ENCODE results near the gene MKRN2OS. TPM values are rescaled to one million over a fixed set of nuclear protein-coding genes. Genes with fewer than 3 reads are reported as not detected.

Gene MKRN2OS, protein sequence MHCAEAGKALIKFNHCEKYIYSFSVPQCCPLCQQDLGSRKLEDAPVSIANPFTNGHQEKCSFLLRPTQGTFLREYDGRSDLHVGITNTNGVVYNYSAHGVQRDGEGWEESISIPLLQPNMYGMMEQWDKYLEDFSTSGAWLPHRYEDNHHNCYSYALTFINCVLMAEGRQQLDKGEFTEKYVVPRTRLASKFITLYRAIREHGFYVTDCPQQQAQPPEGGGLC
- polyA plus RNA-seq (2011; rRNA removed) (not detected in 2 replicates), polyA minus RNA-seq (2011; rRNA and poly(A)+ RNA removed) (not detected in 2 replicates)

DNA sequence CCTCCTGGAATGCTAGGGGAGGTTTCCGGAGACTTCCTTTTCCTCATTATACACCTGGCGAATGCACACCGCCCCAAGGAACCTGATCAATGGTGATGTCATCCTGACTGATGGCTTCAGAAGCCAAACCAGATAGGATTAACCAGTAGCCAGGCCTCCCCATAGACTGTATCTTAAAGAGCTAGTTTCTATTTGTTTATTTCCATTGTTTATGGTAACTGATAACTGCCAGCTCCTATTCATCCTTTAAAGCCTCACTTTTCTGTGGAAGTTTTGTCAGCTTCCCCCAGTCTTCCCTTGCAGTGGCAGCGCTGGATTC is at the start of gene MKRN2OS:
TSS of gene MKRN2OS (minus strand) at position 27 of the 319 bp plus-strand sequence. CDS start 35 bp downstream, outside the sequence.
- no peak for DNase-seq (ENCODE audit: low read depth, low spot score)
- Histone ChIP-seq H3K9me3 (ENCODE audit: control insufficient read depth, insufficient read depth, low read length) (no peaks in the 10 kb centered on the region), H3K27ac (ENCODE audit: low read depth, low read length) (no peak within 1 kb of the TSS), H3K27me3 (ENCODE audit: control insufficient read depth, insufficient read depth, low read length) (no peaks in the 10 kb centered on the region), H3K4me3 (ENCODE audit: low read depth, low read length) (no peak within 1 kb of the TSS)
- CTCF ChIA-PET, result interaction anchor here (1.0 to 1.2 kb wide), 2 partner anchors 175 to 410 kb away, joined by 3 read pairs; no protein-coding TSS in a partner anchor
- TF ChIP-seq, protein P1, sequence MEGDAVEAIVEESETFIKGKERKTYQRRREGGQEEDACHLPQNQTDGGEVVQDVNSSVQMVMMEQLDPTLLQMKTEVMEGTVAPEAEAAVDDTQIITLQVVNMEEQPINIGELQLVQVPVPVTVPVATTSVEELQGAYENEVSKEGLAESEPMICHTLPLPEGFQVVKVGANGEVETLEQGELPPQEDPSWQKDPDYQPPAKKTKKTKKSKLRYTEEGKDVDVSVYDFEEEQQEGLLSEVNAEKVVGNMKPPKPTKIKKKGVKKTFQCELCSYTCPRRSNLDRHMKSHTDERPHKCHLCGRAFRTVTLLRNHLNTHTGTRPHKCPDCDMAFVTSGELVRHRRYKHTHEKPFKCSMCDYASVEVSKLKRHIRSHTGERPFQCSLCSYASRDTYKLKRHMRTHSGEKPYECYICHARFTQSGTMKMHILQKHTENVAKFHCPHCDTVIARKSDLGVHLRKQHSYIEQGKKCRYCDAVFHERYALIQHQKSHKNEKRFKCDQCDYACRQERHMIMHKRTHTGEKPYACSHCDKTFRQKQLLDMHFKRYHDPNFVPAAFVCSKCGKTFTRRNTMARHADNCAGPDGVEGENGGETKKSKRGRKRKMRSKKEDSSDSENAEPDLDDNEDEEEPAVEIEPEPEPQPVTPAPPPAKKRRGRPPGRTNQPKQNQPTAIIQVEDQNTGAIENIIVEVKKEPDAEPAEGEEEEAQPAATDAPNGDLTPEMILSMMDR (IDR thresholded peaks at IDR 0.05; ENCODE audit: low read depth, low read length), result no peak
- POLR2A ChIA-PET, result no interaction called here

DNA sequence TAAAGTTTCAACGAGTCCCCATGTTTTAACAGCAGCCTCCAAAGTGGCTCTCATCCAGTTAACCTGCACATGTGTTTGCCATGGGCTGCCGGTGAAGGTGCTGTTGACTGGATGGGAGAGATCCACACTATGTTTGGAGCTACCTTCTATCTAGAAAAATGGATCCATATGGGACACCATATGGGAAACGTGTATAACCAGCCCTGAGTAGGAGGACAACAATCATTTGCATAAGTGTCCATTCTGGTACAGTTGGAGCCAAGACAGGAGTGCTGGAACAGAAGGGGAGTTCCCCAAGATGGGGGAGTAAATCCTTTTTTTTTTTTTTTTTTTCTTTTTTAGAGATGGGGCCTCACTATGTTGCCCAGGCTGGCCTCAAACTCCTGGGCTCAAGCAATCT is 48.2 kb upstream of the MKRN2OS start:
- ChIA-PET CTCF (no interaction called here), POLR2A (interaction anchor here (0.6 kb wide), 1 partner anchor 15 kb away, joined by 3 read pairs; no protein-coding TSS in a partner anchor)
- Histone ChIP-seq H3K27me3 (ENCODE audit: control insufficient read depth, insufficient read depth, low read length) (no peaks in the 10 kb centered on the region), H3K9me3 (ENCODE audit: control insufficient read depth, insufficient read depth, low read length) (no peaks in the 10 kb centered on the region), H3K27ac (ENCODE audit: low read depth, low read length) (no peak overlapping the region), H3K4me3 (ENCODE audit: low read depth, low read length) (no peak overlapping the region)
- TF ChIP-seq, protein P1 (IDR thresholded peaks at IDR 0.05; ENCODE audit: low read depth, low read length), result no peak
- DNase-seq (ENCODE audit: low read depth, low spot score), result no peak

DNA sequence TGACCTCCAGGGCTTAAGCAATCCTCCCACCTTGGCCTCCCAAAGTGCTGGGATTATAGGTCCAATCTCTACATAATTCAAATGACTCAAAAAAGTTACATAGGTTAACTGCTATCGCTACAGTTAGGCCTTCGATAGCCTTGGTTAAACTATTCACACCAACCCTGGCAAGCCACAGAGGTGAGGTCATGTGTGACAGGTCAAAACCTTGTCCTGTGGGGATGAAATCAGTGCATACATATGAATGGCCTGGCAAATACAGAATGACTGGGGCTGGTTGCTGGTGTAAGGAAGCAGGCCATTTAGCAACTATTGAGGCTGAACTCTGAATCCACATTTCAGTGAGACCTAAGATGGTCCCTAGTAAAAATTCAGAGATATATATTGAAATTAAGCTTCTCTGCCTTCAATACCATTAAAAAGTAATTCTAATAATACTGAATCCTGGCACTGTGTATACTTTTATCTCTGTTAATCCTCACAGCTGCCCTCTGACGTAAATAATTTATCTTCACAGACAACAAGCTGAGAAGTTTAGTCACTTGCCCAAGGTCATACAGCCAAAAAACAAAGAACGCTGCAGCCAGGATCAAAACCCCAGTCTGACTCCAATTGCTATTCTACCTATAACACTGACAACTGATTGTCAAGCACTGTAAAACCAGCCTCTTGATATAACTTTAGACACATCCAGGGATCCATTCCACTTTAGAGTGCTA is 46.9 kb upstream of the MKRN2OS start:
- H3K27ac ChIP-seq (ENCODE audit: low read depth, low read length), result no peak overlapping the region
- H3K9me3 ChIP-seq (ENCODE audit: control insufficient read depth, insufficient read depth, low read length), result no peaks in the 10 kb centered on the region
- ChIA-PET POLR2A (interaction anchor here (0.5 to 0.7 kb wide), 2 partner anchors 128 to 129 kb away, joined by 4 to 5 read pairs; no protein-coding TSS in a partner anchor), CTCF (no interaction called here)
- TF ChIP-seq, protein P1 (IDR thresholded peaks at IDR 0.05; ENCODE audit: low read depth, low read length), result no peak
- no peak for DNase-seq (ENCODE audit: low read depth, low spot score)
- no peak overlapping the region for H3K4me3 ChIP-seq (ENCODE audit: low read depth, low read length)
- no peaks in the 10 kb centered on the region for H3K27me3 ChIP-seq (ENCODE audit: control insufficient read depth, insufficient read depth, low read length)

DNA sequence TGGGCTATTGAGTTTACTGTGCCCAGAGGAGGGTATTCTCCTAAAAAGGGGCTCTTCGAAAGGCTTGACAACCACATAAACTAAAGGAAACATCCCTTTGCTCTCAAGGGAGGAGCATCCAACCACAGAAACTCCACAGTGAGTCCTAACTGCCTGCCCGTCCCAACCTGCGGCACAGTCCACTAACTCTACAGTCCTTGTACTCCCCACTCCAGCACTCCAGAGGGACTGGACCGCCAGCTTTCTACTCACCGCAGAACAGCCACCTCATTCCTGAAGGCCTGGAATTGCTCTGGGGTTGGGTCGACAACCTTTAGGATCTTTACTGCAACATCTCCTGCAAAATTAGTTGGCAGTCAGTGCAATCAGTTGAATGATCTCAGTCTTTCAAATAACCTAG is 46.2 kb upstream of the MKRN2OS start:
- H3K27ac ChIP-seq (ENCODE audit: low read depth, low read length), result no peak overlapping the region
- POLR2A ChIA-PET, result no interaction called here
- H3K4me3 ChIP-seq (ENCODE audit: low read depth, low read length), result no peak overlapping the region
- no peaks in the 10 kb centered on the region for H3K9me3 ChIP-seq (ENCODE audit: control insufficient read depth, insufficient read depth, low read length)
- DNase-seq (ENCODE audit: low read depth, low spot score), result no peak
- H3K27me3 ChIP-seq (ENCODE audit: control insufficient read depth, insufficient read depth, low read length), result no peaks in the 10 kb centered on the region
- CTCF ChIA-PET, result no interaction called here
- TF ChIP-seq, protein P1 (IDR thresholded peaks at IDR 0.05; ENCODE audit: low read depth, low read length), result no peak

DNA sequence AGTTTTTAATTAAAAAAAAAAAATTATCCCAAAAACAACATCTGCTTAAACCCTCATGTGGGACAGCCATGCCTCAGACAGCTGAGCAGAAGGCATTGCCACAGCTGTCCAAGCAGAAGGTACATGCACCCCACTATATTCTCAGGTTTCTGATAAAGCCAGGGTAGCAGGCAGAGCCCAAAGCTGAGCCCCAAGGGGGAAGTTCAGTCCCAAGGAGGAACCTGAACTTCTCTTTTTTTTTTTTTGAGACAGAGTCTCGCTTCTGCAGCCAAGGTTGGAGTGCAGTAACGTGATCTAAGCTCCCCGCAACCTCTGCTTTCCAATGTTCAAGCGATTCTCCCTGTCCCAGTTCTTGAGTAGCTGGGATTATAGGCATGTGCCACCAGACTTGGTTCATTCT is 44.8 kb upstream of the MKRN2OS start:
- DNase-seq (ENCODE audit: low read depth, low spot score), result no peak
- TF ChIP-seq, protein P1 (IDR thresholded peaks at IDR 0.05; ENCODE audit: low read depth, low read length), result no peak
- H3K4me3 ChIP-seq (ENCODE audit: low read depth, low read length), result no peak overlapping the region
- no peak overlapping the region for H3K27ac ChIP-seq (ENCODE audit: low read depth, low read length)
- H3K9me3 ChIP-seq (ENCODE audit: control insufficient read depth, insufficient read depth, low read length), result no peaks in the 10 kb centered on the region
- ChIA-PET CTCF (interaction anchor here (0.7 kb wide), 2 partner anchors 12 to 67 kb away, joined by 3 read pairs; no protein-coding TSS in a partner anchor), POLR2A (interaction anchor here (0.7 kb wide), 2 partner anchors 120 to 135 kb away, joined by 3 to 6 read pairs; no protein-coding TSS in a partner anchor)
- H3K27me3 ChIP-seq (ENCODE audit: control insufficient read depth, insufficient read depth, low read length), result no peaks in the 10 kb centered on the region

Data from AG04450 (cell line).